Measurements from ENCODE around the gene POLRMT.
A peak's percentile ranks its signal among the peaks of the same experiment; 100 is the strongest.
"Not testable (repeated sequence)": the region's sequence is repeated elsewhere in the genome, so short reads cannot be mapped to it uniquely, and the experiment has no call there.

POLRMT gene

GRCh38 chr19:609004-609346 lies 24.4 kb downstream of the POLRMT start:
- DNase-seq = no peak

DNA sequence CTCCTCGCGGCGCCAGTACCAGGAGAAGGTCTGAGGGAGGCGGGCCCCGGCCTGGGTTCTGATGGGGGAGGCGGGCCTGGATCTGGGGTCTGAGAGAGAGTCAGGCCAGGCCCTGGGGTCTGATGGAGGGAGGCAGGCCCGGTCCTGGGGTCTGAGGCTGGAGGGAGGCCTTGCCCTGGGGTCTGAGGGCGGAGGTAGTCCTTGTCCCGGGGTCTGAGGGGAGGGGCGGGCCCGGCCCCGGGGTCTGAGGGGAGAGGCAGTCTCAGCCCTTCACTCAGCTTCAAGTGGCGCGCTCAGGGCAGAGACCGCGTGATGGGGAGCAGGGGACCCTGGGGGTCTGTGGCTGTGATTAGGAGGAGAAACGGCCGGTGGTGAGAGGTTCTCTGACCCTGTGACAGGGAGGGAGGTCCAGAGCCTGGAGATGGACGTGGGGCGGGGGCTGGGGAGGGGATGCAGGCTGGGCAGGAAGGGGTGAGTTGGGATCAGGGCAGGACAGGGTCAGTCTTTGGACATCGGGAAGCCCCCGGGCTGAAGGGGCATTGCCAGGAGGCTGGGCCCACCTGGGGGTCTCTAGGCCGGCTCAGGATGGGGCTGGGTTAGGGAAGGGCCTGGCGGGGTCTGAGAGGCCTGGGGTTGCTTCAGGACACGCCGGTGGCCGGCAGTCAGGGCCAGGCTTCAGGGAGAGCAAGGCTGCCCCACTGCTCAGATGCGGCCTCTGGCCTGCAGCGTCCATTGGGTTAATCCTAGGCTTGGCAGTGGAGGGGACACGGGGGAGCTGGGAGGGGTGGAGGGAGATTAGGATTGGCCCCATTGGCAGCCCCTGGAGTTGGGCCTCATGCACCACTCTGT lies 25.0 kb downstream of the POLRMT start:
- no peak for DNase-seq

- no peak for DNase-seq
Measured at GRCh38 chr19:607301-608154, 25.8 kb downstream of the POLRMT start.

GRCh38 chr19:605061-605971 lies 28.0 kb downstream of the POLRMT start:
- not testable (repeated sequence) for DNase-seq

GRCh38 chr19:604355-604754 lies 29.0 kb downstream of the POLRMT start:
- no peak for DNase-seq

GRCh38 chr19:603779-604178 lies 29.6 kb downstream of the POLRMT start:
- not testable (repeated sequence) for DNase-seq

DNA sequence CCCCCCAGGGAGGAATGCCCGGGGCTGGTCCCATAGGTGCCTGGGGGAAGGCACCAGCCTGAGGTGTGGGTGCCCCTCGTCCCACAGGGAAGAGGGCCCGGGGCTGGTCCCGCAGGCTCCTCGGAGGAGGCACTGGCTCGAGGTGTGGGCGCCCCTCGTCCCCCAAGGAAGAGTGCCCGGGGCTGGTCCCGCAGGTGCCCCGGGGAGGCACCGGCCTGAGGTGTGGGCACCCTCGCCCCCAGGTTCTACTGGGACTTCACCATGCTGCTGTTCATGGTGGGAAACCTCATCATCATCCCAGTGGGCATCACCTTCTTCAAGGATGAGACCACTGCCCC lies 30.1 kb downstream of the POLRMT start:
- not testable (repeated sequence) for DNase-seq

DNA sequence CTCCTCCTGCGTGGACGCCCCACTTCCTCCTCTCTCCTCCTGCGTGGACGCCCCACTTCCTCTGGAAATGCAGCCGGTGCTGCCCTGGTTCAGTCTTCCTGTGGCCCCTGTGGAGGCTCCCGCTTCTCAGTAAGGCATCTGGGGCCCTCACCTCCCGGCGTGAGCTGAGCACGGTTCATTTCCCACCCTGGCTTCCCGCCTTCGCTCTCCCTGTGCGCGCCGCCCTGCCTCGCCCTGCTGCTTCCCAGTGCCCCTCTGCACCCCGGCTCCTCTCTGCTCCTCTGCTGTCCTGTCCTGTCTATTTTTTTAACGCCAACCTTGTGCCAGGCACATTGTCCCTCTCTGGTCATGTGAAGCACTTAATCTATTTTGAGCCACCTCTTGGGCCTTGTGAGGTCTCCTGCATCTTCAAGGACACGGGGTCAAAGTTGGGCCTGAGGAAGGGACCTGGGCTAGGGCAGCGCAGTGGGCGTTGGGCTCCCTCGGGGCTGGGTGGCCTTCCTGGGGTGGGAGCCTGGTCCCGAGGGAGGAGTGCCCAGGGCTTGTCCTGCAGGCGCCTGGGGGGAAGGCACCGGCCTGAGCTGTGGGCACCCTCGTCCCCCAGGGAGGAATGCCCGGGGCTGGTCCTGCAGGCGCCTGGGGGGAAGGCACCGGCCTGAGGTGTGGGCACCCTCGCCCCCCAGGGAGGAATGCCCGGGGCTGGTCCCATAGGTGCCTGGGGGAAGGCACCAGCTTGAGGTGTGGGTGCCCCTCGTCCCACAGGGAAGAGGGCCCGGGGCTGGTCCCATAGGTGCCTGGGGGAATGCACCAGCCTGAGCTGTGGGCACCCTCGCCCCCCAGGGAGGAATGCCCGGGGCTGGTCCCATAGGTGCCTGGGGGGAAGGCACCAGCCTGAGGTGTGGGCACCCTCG lies 30.7 kb downstream of the POLRMT start:
- DNase-seq = no peak

DNA sequence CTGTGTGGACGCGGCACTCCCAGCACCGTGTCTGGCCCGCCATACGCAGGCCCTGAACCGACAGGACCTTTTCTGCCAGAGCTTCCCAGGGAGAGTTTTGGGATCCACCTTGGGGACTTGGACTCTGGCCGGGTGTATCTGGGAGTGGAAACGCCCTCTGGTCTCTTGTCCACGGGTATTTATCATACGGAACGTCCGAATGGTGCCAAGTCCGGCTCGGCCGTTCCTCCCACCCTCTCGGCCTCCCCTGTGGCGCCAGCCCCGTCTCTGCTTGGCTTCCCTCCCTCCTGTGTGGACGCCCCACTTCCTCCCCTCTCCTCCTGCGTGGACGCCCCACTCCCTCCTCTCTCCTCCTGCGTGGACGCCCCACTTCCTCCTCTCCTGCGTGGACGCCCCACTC lies 31.5 kb downstream of the POLRMT start:
- DNase-seq = no peak

DNA sequence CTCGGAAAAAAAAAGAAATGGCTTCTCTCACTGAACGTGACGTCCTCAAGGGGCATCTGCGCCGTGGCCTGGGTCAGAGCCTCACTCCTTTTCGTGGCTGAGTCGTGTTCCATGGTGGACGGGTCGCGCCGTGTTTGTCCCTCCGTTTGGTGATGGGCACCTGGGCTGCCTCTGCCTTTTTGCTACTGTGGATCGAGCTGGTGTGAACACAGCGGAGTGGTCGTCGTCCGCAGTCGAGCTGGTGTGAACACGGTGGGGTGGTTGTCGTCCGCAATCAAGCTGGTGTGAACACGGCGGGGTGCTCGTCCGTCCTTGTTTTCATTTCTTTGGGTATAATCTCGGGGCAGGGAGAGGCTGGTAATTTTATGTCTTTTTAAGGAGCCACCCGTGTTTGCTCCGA lies 32.0 kb downstream of the POLRMT start:
- DNase-seq = no peak

GRCh38 chr19:597406-598315 lies 35.7 kb downstream of the POLRMT start:
- no peak for DNase-seq

GRCh38 chr19:596263-596655 lies 37.1 kb downstream of the POLRMT start:
- no peak for DNase-seq

- no peak for DNase-seq
Measured at GRCh38 chr19:595326-596262, 37.7 kb downstream of the POLRMT start.

GRCh38 chr19:594265-594870 lies 39.0 kb downstream of the POLRMT start:
- DNase-seq = no peak

GRCh38 chr19:593505-593904 lies 39.8 kb downstream of the POLRMT start:
- DNase-seq = no peak

DNA sequence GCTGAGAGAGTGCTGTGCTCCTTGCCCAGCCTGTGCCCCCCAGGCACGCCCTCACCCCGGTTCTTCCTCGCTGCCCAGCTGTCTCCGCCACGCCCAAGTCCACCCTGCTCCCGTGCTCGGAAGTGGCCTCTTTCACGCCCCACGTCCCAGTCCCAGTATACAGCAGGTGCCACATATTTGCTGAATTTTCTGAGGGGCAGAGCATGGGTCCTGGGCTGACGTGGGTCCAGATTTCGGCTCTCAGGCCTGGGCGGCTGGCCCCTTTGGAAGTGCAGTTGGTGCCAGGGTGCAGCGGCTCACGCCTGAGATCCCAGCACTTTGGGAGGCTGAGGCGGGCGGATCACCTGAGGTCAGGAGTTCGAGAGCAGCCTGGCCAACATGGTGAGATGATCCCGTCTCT lies 40.3 kb downstream of the POLRMT start:
- DNase-seq = no peak

- DNase-seq = no peak
Measured at GRCh38 chr19:592101-592500, 41.2 kb downstream of the POLRMT start.

- peak; percentile 15 for DNase-seq
Measured at GRCh38 chr19:591099-591958, 42.0 kb downstream of the POLRMT start.
